CD4-positive, alpha-beta T cell (primary cell): ENCODE results near the gene SLC1A7. TPM values are rescaled to one million over a fixed set of nuclear protein-coding genes. Genes with fewer than 3 reads are reported as not detected.

Experiments used
- ATAC-seq: fragments of 200-7000 bp; cut with Tn5 transposase; one replicate; pipeline ENCODE4 v1.10.0; 2022; ENCODE audit warnings: mild to moderate bottlenecking; ENCODE audit not compliant: poor library complexity
- CTCF ChIA-PET: fragments of 350-600 bp; sonication (Branson Sonifier 250); formaldehyde crosslinking; loops from one replicate; lab custom pipeline; 2021; ENCODE audit warnings: antibody characterized with exemption, inconsistent platforms; lab: Charles Lee
- POLR2A ChIA-PET: fragments of 350-600 bp; sonication (Branson Sonifier 250); formaldehyde crosslinking; loops from one replicate; lab custom pipeline; 2021; ENCODE audit warnings: antibody characterized with exemption, inconsistent platforms; lab: Charles Lee
- DNase-seq, 14 experiments: peaks; one replicate each; pipeline ENCODE4 v3.0.0-alpha.2; 2013 to 2020; ENCODE audit warnings: mixed read lengths in 2 of 14
- H3K27ac ChIP-seq, 2 donors: one replicate each; pipeline versions ENCODE4 v1.5.1 to v1.7.0; 2013; ENCODE audit warnings: low read length in 2 of 2, low read depth in 1 of 2, mild to moderate bottlenecking in 1 of 2
- H3K27me3 ChIP-seq, 2 experiments: 1 replicate in 1 of 2; 2 replicates in 1 of 2; pipeline versions ENCODE4 v1.6.1 to v1.7.0; 2013; ENCODE audit warnings: low read length in 2 of 2, control low read depth in 1 of 2, mild to moderate bottlenecking in 1 of 2, moderate library complexity in 1 of 2; ENCODE audit not compliant: insufficient read depth in 2 of 2, control insufficient read depth in 1 of 2
- H3K36me3 ChIP-seq: one replicate; pipeline ENCODE4 v1.6.1; 2013; ENCODE audit warnings: low read length, control low read depth; ENCODE audit not compliant: insufficient read depth
- H3K4me1 ChIP-seq: one replicate; pipeline ENCODE4 v1.6.1; 2013; ENCODE audit warnings: low read length, control low read depth; ENCODE audit not compliant: insufficient read depth
- H3K4me3 ChIP-seq: one replicate; pipeline ENCODE4 v1.5.1; 2013; ENCODE audit warnings: mild to moderate bottlenecking, low read length, moderate library complexity
- H3K9me3 ChIP-seq, 2 experiments: 1 replicate in 1 of 2; 2 replicates in 1 of 2; pipeline versions ENCODE4 v1.6.1 to v1.7.0; 2013; ENCODE audit warnings: low read length in 2 of 2, mild to moderate bottlenecking in 2 of 2, control low read depth in 1 of 2, moderate library complexity in 1 of 2; ENCODE audit not compliant: control insufficient read depth in 1 of 2, insufficient read depth in 1 of 2
- H3K27ac Mint-ChIP-seq: one replicate; pipeline ENCODE4 v1.8.0; 2020; ENCODE audit warnings: mixed read lengths
- H3K27me3 Mint-ChIP-seq: one replicate; pipeline ENCODE4 v1.8.0; 2021; ENCODE audit warnings: mixed read lengths
- H3K36me3 Mint-ChIP-seq: one replicate; pipeline ENCODE4 v1.8.0; 2021; ENCODE audit warnings: low read depth, mixed read lengths
- H3K4me1 Mint-ChIP-seq: one replicate; pipeline ENCODE4 v1.8.0; 2021; ENCODE audit warnings: low read depth, mixed read lengths
- H3K4me3 Mint-ChIP-seq: one replicate; pipeline ENCODE4 v1.8.0; 2020; ENCODE audit warnings: mild to moderate bottlenecking, mixed read lengths
- H3K9me3 Mint-ChIP-seq: one replicate; pipeline ENCODE4 v1.8.0; 2020; ENCODE audit warnings: mixed read lengths
- intact Hi-C, 2 experiments: fragments of 100-400 bp; cut with DNase I in 1 of 2; cut with micrococcal nuclease in 1 of 2; formaldehyde crosslinking; loops; one replicate each; pipeline versions ENCODE4 v1.15.1 to v1.9.0; 2023 to 2025; cut with DNase I, micrococcal nuclease
- total RNA-seq, 174 experiments: library from RNA in 2 of 174; stranded (reverse) in 2 of 174; gene quantifications; one replicate each; pipeline ENCODE4 v1.2.3 and lab custom pipeline; 2021 to 2026
- TF ChIP-seq, protein P1 (sequence below): fragments of 200-600 bp; IDR thresholded peaks from one replicate; pipeline ENCODE4 v1.8.0; 2022; ENCODE audit warnings: antibody characterized with exemption, mild to moderate bottlenecking

The SLC1A7 gene
- total RNA-seq, 2 experiments from 2014 or later = not detected

DNA sequence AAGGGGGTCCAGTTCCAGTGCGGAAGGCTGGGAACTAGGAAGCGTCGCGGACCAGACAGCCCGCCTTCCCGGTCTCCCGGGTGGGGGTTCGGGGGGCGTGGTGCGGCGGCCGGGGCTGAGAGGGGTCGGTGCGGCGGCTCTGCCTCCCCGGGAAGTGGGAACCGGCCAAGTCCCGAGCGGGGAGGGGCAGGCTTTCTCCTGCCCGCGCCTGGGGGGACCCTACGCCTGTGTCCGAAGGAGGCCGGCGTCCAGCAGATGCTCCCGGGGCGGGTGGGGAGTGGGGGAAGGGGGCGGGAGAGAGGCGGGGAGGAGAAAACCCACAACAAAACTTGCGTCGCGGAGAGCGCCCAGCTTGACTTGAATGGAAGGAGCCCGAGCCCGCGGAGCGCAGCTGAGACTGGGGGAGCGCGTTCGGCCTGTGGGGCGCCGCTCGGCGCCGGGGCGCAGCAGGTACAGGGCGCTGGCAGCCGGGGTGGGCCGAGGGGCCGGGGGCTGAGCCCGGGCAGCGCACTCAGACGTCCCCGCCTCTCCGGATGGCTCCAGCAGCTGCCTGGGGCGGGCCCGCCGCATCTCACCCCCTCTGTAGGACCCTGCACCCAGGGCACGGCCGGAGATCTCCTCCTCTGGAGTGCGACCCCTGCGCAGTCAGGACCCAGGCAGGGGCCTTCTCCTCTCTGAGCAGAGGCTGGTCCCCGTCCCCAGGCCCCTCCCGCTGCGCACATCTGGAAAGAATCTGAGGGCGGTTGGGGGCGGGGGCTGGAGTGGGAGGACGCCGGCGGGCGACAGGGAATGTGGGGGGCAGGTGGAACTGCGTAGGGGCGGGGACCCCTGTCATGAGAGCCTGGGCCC, 80.4 kb downstream of the SLC1A7 start, which contains the start of gene PODN:
Gene PODN (plus strand): TSS at position 355 of the 849 bp plus-strand sequence. CDS start 7,643 bp downstream, outside the sequence.
- Mint-ChIP-seq H3K27me3 (peaks cover 42% of the 10 kb centered on the region), H3K9me3 (no peaks in the 10 kb centered on the region), H3K4me3 (peak within 1 kb of the TSS; percentile 60), H3K4me1 (peaks cover 17% of the 10 kb centered on the region), H3K27ac (no peak within 1 kb of the TSS), H3K36me3 (no peaks in the 10 kb centered on the region)
- Histone ChIP-seq H3K27me3 (peaks cover 35 to 55% of the 10 kb centered on the region in 2 experiments), H3K4me1 (peaks cover 20% of the 10 kb centered on the region), H3K27ac (no peak within 1 kb of the TSS), H3K4me3 (peak within 1 kb of the TSS; percentile 28), H3K36me3 (no peaks in the 10 kb centered on the region), H3K9me3 (peaks cover 0 to 14% of the 10 kb centered on the region in 2 experiments)
- ChIA-PET POLR2A (no interaction called here), CTCF (no interaction called here)
- TF ChIP-seq, protein P1, sequence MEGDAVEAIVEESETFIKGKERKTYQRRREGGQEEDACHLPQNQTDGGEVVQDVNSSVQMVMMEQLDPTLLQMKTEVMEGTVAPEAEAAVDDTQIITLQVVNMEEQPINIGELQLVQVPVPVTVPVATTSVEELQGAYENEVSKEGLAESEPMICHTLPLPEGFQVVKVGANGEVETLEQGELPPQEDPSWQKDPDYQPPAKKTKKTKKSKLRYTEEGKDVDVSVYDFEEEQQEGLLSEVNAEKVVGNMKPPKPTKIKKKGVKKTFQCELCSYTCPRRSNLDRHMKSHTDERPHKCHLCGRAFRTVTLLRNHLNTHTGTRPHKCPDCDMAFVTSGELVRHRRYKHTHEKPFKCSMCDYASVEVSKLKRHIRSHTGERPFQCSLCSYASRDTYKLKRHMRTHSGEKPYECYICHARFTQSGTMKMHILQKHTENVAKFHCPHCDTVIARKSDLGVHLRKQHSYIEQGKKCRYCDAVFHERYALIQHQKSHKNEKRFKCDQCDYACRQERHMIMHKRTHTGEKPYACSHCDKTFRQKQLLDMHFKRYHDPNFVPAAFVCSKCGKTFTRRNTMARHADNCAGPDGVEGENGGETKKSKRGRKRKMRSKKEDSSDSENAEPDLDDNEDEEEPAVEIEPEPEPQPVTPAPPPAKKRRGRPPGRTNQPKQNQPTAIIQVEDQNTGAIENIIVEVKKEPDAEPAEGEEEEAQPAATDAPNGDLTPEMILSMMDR = no peak
- intact Hi-C loops = no loop called here
- DNase-seq (no peak), ATAC-seq (no peak)

DNA sequence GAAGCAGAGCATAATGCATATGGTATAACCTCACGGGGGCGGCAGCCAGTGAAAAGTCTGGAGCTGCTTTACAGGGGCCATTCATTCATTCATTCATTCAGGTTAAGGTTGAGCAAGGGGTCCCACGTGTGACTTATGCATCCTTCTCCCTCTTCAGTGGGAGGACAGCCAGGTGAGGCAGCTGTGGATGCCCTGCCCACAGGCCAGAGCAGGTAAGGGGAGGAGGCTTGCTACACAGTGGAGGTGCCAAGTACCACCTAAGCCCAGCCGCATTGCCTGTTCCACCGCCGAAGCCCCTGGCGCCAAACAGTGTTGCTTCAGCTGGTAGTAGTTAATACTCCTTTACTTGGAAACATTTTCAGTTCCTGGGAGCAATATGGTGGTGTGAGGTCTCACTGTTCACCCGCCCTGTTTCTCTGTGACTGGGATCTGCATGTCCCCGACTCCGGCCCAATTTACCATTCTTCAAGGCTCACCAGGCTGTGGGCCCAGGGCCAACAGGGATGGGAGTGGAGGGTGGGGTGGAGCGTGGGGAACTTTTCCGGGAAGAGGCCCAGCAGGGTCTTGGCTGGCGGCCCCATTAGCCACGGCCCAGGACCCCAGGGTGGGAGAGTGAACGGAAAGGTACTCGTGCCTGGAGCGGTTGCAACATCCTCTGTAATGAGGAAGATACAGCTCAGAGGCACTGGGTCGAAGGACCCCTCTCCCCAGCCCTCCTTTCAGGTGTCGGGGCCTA, 81.1 kb downstream of the SLC1A7 start:
- intact Hi-C loops = no loop called here
- Mint-ChIP-seq H3K4me1 (peaks cover 17% of the 10 kb centered on the region), H3K27ac (no peak overlapping the region), H3K4me3 (peak overlapping the region; percentile 17), H3K9me3 (no peaks in the 10 kb centered on the region), H3K36me3 (no peaks in the 10 kb centered on the region), H3K27me3 (peaks cover 42% of the 10 kb centered on the region)
- DNase-seq (no peak), ATAC-seq (no peak)
- Histone ChIP-seq H3K27ac (no peak overlapping the region), H3K4me3 (no peak overlapping the region), H3K9me3 (peaks cover 0 to 14% of the 10 kb centered on the region in 2 experiments), H3K4me1 (peaks cover 20% of the 10 kb centered on the region), H3K36me3 (no peaks in the 10 kb centered on the region), H3K27me3 (peaks cover 35 to 55% of the 10 kb centered on the region in 2 experiments)
- ChIA-PET POLR2A (no interaction called here), CTCF (no interaction called here)
- TF ChIP-seq, protein P1 = no peak

DNA sequence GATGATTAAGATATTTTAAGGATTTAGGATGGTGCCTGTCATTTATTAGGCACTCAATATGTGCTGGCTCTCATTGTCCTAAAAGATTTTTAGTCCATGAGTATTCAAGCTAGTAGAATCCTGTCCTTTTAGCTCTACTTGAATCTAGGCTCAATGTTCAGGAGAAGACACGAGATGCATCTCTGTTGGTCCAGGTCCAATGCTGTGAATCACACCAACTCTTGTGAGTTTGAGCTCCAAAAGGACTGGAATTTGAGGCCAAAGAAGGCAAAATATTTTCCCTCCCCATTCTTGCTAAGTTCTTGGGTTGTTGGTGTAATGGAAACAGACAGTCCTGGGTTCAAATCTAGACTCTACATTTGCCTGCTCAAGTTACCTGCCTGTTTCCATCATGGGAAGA, 81.9 kb downstream of the SLC1A7 start:
- Histone ChIP-seq H3K36me3 (no peaks in the 10 kb centered on the region), H3K27ac (no peak overlapping the region), H3K4me1 (peaks cover 20% of the 10 kb centered on the region), H3K27me3 (peaks cover 35 to 55% of the 10 kb centered on the region in 2 experiments), H3K4me3 (no peak overlapping the region), H3K9me3 (peaks cover 0 to 14% of the 10 kb centered on the region in 2 experiments)
- no peak for ATAC-seq
- intact Hi-C loops = no loop called here
- ChIA-PET POLR2A (interaction anchor here (0.9 kb wide), 1 partner anchor 12 kb away, joined by 3 read pairs; no protein-coding TSS in a partner anchor), CTCF (no interaction called here)
- Mint-ChIP-seq H3K27me3 (peaks cover 40% of the 10 kb centered on the region), H3K36me3 (no peaks in the 10 kb centered on the region), H3K9me3 (no peaks in the 10 kb centered on the region), H3K4me1 (peaks cover 17% of the 10 kb centered on the region), H3K4me3 (no peak overlapping the region), H3K27ac (no peak overlapping the region)
- TF ChIP-seq, protein P1 = no peak
- DNase-seq = no peak
